C4-2B (cell line): ENCODE data around the gene SUSD4.
"Not testable (repeated sequence)": the region's sequence is repeated elsewhere in the genome, so short reads cannot be mapped to it uniquely, and the experiment has no call there.

Experiments used
- H3K27ac ChIP-seq: fragments of 450-650 bp; 2 replicates; pipeline ENCODE4 v1.5.1; 2017
- ZFX ChIP-seq: fragments of 450-650 bp; IDR thresholded peaks from 2 replicates; pipeline ENCODE4 v1.6.1; 2017
- TF ChIP-seq, protein P1 (sequence below): fragments of 450-650 bp; conservative IDR thresholded peaks from 2 replicates; pipeline ENCODE4 v1.5.1; 2017; ENCODE audit warnings: mild to moderate bottlenecking

The SUSD4 gene

DNA sequence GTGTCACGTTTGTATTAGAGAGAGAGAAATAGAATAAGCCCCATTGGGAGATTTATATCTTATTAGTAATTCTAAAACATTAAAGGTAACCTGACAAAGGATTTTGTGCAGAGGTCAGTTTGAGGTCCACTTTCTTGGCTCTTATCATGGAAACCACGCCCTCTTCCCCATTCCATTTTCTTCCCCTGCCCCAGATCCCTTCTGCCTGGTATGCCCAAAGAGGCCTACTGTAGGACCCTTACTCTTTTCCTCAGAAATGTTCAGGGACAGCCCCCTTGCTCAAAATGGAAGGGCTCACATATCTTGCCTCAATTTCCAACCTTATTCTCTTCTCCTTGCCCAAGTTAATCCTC is 38.8 kb upstream of the SUSD4 start:
- TF ChIP-seq, protein P1, sequence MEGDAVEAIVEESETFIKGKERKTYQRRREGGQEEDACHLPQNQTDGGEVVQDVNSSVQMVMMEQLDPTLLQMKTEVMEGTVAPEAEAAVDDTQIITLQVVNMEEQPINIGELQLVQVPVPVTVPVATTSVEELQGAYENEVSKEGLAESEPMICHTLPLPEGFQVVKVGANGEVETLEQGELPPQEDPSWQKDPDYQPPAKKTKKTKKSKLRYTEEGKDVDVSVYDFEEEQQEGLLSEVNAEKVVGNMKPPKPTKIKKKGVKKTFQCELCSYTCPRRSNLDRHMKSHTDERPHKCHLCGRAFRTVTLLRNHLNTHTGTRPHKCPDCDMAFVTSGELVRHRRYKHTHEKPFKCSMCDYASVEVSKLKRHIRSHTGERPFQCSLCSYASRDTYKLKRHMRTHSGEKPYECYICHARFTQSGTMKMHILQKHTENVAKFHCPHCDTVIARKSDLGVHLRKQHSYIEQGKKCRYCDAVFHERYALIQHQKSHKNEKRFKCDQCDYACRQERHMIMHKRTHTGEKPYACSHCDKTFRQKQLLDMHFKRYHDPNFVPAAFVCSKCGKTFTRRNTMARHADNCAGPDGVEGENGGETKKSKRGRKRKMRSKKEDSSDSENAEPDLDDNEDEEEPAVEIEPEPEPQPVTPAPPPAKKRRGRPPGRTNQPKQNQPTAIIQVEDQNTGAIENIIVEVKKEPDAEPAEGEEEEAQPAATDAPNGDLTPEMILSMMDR = no peak
- TF ChIP-seq ZFX = no peak
- H3K27ac ChIP-seq = no peak overlapping the region

DNA sequence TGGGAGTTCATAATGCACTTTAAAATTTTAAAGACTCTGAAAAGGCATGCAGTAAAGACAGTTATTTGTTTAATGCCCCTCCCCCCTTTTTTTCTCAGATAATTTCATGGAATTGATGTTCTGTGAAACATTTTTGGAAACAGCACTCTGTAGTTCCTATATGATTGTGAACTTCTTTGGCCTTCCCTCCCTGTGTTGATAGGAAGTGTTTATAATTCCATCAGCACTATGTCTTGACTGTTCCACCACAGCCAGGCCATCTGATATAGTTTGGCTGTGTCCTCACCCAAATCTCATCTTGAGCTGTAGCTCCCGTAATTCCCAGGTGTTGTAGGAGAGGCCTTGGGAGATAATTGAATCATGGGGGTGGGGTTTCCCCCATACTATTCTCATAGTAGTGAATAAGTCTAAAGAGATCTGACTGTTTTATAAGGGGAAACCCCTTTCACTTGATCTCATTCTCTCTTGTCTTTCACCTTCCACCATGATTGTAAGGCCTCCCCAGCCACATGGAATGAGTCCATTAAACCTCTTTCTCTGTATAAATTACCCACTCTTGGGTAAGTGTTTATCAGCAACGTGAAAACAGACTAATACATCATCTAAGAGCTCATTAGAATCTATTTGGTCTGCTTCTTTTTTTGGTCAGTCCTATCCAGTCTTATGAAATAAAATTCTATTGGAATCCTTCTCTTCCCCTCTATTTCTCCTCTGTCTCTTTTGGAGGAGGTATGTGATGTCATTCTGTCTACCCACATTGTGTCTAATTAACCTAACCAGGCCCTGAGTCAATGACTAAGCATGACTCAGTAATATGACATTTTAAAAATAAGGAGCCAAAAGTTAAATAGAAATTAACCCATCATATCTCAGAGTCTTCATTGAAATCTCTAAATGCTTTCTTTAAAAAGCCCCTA is 38.2 kb upstream of the SUSD4 start:
- TF ChIP-seq, protein P1 = no peak
- no peak for TF ChIP-seq ZFX
- H3K27ac ChIP-seq = no peak overlapping the region

DNA sequence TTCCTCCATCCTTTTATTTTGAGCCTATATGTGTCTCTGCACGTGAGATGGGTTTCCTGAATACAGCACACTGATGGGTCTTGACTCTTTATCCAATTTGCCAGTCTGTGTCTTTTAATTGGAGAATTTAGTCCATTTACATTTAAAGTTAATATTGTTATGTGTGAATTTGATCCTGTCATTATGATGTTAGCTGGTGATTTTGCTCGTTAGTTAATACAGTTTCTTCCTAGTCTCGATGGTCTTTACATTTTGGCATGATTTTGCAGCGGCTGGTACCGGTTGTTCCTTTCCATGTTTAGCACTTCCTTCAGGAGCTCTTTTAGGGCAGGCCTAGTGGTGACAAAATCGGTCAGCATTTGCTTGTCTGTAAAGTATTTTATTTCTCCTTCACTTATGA is 35.4 kb upstream of the SUSD4 start:
- H3K27ac ChIP-seq = not testable (repeated sequence)

DNA sequence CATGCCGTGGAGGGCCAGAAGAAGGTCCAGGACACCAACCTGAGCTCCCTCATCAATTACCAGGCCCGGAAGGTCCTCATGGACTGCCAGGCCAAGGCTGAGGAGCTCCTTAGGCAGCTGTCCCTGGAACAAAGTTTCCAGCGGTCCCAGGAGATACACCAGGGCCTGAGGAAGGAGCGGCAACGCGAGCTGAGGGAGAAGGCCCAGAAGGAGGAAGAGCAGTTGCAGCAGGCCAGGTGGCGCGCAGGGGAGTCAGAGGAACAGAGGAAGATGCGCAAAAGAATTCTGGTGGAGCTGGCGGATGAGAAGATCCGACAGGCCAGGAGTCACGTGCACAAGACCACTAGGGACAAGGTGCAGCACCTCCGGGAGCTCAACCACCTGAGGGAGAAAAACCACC is 30.7 kb upstream of the SUSD4 start:
- TF ChIP-seq ZFX = no peak
- TF ChIP-seq, protein P1 = no peak
- H3K27ac ChIP-seq = no peak overlapping the region

DNA sequence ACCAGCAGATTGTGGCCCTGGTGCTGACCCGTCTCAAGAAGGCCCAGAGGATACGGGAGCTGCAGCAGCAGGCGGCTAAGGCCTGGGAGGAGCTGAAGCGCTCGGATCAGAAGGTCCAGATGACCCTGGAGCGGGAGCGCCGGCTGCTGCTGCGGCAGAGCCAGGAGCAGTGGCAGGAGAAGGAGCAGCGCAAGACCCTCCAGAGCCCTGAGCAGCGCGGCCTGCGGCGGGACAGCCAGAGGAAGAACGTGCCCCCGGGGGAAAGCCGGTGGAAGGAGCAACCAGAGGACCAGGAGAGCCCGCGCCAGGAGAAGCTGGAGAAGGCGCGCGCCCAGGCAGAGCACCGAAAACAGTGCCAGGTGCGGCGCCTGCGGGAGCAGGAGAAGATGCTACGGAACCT is 30.3 kb upstream of the SUSD4 start:
- TF ChIP-seq ZFX = no peak
- TF ChIP-seq, protein P1 = no peak
- H3K27ac ChIP-seq = no peak overlapping the region

DNA sequence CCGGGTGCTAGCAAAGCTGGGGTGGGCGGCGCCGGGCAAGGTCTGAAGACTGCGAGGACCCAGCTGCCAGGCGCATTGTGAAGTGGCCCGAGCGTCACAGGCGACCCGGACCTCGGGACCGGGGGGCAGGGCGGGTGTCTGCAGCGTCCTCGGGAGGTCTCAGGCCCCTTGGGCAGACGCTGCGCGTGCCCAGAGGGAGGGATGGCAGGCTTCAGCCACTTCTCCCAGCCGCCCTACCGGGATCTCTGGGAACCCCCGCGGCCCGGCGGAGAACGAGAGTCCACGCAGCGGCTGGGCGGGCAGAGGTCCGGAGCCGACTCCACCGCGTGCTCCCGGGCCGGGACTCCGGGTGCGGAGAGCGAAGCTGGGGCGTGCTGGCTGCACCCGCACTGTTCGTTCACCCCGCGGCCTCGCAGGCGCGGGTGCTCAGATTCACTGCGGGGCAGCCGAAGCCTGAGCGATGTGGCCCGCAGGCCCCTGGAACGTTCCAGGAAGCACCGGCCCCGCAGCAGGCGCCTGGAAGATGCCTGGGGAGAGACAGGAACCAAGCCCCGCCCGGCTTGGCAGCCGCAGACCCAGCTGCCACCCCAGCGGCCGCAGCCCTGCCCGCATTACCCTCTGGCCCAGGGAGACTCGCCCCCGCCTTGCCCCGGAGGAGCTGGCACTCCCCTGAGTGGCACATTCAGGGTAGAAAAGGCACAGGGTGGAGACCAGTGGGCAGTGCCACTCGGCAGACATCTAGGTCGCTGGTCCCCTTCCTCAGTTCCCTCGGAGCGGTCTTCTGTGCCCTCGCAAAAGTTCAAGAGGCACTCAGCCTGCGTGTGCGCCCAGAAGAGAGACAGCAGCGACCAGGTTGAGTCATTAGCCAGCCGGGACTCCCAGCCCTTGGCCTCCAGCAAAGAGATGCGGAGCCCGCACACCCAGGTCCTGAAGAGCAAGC is 29.6 kb upstream of the SUSD4 start, which contains the start of gene CCDC185:
TSS of gene CCDC185 (plus strand) at position 141 of the 940 bp plus-strand sequence. CDS start at position 202, 61 bp downstream.
- H3K27ac ChIP-seq = peak within 1 kb of the TSS; percentile 16; the same call in 1 of the 2 replicates
- peak; percentile 18; the same call in 1 of the 2 replicates for TF ChIP-seq ZFX
- TF ChIP-seq, protein P1 = no peak

DNA sequence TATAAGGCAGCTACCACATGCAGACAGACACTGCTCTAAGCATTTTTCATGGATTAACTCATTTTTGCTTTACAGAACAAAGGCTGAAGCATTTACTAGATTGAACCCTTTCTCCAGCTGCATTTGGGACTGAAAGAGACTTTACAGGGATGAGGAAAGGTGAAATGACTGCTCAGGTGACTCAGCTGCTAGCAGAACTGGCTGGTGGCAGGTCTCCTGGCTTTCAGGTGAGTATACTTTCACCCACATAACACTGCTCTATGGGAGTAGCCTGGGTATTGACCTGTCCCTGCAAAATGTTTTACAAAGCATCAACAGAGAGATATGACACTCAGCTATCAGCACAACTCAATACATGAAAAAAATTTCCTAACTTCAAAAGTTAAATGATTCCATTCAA is 26.6 kb upstream of the SUSD4 start:
- no peak overlapping the region for H3K27ac ChIP-seq
- TF ChIP-seq, protein P1 = no peak
- no peak for TF ChIP-seq ZFX
